ENCODE results near the gene HGFAC. TPM values are rescaled to one million over a fixed set of nuclear protein-coding genes. Genes with fewer than 3 reads are reported as not detected.

The HGFAC gene
- total RNA-seq, 1 donor from 2014 or later, result 2.4 TPM

DNA sequence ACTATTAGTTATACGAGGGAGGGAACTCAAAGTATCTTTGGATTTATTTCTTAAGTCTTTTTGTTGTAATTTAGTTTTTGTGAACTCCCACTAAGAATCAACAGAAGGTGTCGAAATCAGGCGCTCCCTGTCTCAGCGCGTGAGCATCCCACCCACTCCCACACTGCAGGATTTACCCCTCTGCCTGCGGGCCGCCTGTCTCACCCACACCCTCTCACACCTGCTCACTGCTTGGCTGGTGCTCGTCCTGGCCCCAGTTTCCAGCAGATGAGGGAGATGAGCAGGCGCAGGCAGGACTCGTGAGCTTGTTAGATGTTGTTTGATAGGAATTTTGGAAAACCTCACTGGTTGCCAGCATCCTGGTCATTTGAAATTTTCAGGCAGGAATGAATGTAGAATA, 20.8 kb upstream of the HGFAC start:
- no peak overlapping the region for H3K27ac Mint-ChIP-seq
- no peak overlapping the region for H3K4me3 Mint-ChIP-seq
- H3K27me3 Mint-ChIP-seq, result no peaks in the 10 kb centered on the region
- no peak for DNase-seq (ENCODE audit: extremely low spot score, unreplicated experiment)
- peaks cover 15% of the 10 kb centered on the region for H3K36me3 Mint-ChIP-seq
- H3K4me1 Mint-ChIP-seq (ENCODE audit: unreplicated experiment), result no peaks in the 10 kb centered on the region
- H3K9me3 Mint-ChIP-seq, result no peaks in the 10 kb centered on the region
- TF ChIP-seq, protein P1, sequence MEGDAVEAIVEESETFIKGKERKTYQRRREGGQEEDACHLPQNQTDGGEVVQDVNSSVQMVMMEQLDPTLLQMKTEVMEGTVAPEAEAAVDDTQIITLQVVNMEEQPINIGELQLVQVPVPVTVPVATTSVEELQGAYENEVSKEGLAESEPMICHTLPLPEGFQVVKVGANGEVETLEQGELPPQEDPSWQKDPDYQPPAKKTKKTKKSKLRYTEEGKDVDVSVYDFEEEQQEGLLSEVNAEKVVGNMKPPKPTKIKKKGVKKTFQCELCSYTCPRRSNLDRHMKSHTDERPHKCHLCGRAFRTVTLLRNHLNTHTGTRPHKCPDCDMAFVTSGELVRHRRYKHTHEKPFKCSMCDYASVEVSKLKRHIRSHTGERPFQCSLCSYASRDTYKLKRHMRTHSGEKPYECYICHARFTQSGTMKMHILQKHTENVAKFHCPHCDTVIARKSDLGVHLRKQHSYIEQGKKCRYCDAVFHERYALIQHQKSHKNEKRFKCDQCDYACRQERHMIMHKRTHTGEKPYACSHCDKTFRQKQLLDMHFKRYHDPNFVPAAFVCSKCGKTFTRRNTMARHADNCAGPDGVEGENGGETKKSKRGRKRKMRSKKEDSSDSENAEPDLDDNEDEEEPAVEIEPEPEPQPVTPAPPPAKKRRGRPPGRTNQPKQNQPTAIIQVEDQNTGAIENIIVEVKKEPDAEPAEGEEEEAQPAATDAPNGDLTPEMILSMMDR (conservative IDR thresholded peaks at IDR 0.05), result no peak

DNA sequence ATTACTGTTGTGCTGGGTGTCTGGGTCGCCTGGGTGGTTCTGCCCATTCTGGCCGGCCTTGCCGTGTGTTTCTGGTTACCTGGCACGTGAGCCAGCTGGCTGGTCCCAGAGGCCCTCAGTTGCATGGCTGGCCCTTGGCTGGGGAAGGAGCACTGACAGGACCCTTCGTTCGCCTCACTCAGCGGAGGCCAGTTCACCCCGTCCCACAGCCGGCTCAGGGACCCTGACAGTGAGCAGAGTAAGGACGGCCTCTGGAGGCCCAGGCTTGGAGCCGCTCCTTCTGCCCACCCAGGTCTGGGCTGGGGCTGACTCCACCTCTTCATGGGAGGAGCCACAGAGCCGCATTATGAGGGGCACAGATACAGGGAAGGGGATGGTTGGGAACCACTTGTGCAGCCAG, 20.3 kb upstream of the HGFAC start:
- TF ChIP-seq, protein P1 (conservative IDR thresholded peaks at IDR 0.05), result no peak
- DNase-seq (ENCODE audit: extremely low spot score, unreplicated experiment), result no peak
- H3K4me1 Mint-ChIP-seq (ENCODE audit: unreplicated experiment), result no peaks in the 10 kb centered on the region
- H3K27me3 Mint-ChIP-seq, result no peaks in the 10 kb centered on the region
- peaks cover 15% of the 10 kb centered on the region for H3K36me3 Mint-ChIP-seq
- no peaks in the 10 kb centered on the region for H3K9me3 Mint-ChIP-seq
- no peak overlapping the region for H3K27ac Mint-ChIP-seq
- no peak overlapping the region for H3K4me3 Mint-ChIP-seq

DNA sequence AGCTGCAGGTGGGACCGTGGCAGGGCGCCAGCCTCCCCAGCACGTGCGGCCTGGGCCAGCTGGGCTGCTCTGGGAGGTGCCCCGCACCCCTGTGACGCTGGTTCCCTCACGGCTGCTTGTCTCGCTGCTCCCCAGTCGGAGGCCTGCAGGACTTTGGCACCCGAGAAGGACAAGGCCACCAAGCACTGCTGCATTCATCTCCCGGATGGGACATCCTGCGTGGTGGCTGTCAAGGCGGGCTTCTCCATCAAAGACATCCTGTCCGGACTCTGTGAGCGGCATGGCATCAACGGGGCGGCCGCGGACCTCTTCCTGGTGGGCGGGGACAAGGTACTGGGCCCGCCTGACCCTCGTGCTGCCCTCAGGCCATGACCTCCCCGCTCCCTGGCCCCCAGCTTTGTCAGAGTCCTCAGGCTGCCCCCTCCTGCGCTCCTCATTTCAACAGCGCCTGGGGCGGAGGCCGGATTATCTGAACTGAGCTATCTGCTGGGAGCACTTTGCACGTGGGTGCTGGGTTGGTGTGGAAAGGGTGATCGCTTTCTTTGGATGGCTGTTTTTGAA, 19.4 kb upstream of the HGFAC start:
- no peaks in the 10 kb centered on the region for H3K27me3 Mint-ChIP-seq
- no peak overlapping the region for H3K27ac Mint-ChIP-seq
- no peaks in the 10 kb centered on the region for H3K9me3 Mint-ChIP-seq
- TF ChIP-seq, protein P1 (conservative IDR thresholded peaks at IDR 0.05), result no peak
- no peak overlapping the region for H3K4me3 Mint-ChIP-seq
- no peaks in the 10 kb centered on the region for H3K4me1 Mint-ChIP-seq (ENCODE audit: unreplicated experiment)
- H3K36me3 Mint-ChIP-seq, result peaks cover 6% of the 10 kb centered on the region
- DNase-seq (ENCODE audit: extremely low spot score, unreplicated experiment), result no peak

DNA sequence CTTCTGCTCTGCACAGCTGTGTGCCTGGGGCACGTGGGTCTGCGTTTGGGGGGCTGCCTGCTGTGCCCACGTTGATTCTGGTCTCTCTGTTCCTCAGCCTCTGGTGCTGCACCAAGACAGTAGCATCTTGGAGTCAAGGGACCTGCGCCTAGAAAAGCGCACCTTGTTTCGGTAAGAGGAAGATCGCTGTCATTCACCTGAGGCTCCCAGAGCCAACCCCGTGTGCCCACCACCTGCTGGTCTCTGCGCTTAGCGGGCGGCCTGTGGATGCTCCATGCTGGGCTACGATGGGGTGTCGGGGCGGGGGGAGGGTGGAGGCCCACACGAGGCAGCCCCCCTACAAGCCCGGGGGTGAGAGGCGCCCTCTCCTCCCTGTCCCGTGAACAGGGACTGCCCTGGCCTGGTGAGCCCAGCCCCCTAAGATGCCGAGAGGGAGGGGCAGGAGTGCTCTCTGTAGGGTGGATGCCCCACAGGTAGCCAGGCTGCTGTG, 18.9 kb upstream of the HGFAC start:
- Mint-ChIP-seq H3K4me1 (ENCODE audit: unreplicated experiment) (no peaks in the 10 kb centered on the region), H3K36me3 (peaks cover 2% of the 10 kb centered on the region), H3K9me3 (no peaks in the 10 kb centered on the region), H3K27ac (no peak overlapping the region), H3K27me3 (no peaks in the 10 kb centered on the region), H3K4me3 (no peak overlapping the region)
- no peak for DNase-seq (ENCODE audit: extremely low spot score, unreplicated experiment)
- TF ChIP-seq, protein P1 (conservative IDR thresholded peaks at IDR 0.05), result no peak

DNA sequence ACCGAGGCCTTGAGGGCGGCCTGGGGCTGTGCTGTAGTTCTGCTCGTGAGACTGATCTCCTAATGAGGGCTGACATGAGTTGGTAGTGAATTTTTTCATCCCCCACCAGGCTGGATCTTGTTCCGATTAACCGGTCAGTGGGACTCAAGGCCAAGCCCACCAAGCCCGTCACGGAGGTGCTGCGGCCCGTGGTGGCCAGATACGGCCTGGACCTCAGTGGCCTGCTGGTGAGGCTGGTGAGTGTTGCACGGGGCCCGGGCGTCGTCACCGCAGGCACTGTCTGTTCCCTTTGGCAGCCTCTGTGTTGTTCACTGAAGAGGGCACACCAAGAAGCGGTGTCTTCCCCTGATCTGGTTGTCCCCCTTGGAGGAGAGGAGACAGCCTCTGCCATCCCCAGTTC, 18.4 kb upstream of the HGFAC start:
- H3K9me3 Mint-ChIP-seq, result no peaks in the 10 kb centered on the region
- no peaks in the 10 kb centered on the region for H3K36me3 Mint-ChIP-seq
- no peak for DNase-seq (ENCODE audit: extremely low spot score, unreplicated experiment)
- no peak overlapping the region for H3K27ac Mint-ChIP-seq
- H3K4me3 Mint-ChIP-seq, result no peak overlapping the region
- H3K4me1 Mint-ChIP-seq (ENCODE audit: unreplicated experiment), result no peaks in the 10 kb centered on the region
- no peaks in the 10 kb centered on the region for H3K27me3 Mint-ChIP-seq
- TF ChIP-seq, protein P1 (conservative IDR thresholded peaks at IDR 0.05), result no peak

DNA sequence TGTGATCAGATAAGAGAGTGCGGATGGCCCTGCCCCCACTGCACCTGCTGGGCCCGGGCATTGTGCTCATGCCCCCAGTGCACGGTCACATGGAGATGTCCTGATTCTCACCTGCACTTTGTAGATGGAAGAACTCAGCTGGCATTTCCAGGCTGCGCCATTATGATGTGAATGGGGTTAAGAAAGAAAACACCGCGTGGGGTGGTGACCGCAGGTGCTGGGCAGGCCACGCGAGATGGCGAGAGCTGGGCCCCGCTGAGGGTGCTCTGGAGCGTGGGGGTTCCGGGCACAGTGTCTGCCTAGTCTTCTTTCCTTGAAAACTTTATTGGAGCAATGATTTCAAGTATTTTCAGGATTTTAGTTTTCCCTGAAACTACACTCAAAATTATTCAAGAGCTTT, 17.8 kb upstream of the HGFAC start:
- DNase-seq (ENCODE audit: extremely low spot score, unreplicated experiment), result no peak
- Mint-ChIP-seq H3K9me3 (no peaks in the 10 kb centered on the region), H3K36me3 (no peaks in the 10 kb centered on the region), H3K27ac (no peak overlapping the region), H3K4me1 (ENCODE audit: unreplicated experiment) (no peaks in the 10 kb centered on the region), H3K4me3 (no peak overlapping the region), H3K27me3 (no peaks in the 10 kb centered on the region)
- TF ChIP-seq, protein P1 (conservative IDR thresholded peaks at IDR 0.05), result no peak
